ENCODE data around the gene ATG101.

DNA sequence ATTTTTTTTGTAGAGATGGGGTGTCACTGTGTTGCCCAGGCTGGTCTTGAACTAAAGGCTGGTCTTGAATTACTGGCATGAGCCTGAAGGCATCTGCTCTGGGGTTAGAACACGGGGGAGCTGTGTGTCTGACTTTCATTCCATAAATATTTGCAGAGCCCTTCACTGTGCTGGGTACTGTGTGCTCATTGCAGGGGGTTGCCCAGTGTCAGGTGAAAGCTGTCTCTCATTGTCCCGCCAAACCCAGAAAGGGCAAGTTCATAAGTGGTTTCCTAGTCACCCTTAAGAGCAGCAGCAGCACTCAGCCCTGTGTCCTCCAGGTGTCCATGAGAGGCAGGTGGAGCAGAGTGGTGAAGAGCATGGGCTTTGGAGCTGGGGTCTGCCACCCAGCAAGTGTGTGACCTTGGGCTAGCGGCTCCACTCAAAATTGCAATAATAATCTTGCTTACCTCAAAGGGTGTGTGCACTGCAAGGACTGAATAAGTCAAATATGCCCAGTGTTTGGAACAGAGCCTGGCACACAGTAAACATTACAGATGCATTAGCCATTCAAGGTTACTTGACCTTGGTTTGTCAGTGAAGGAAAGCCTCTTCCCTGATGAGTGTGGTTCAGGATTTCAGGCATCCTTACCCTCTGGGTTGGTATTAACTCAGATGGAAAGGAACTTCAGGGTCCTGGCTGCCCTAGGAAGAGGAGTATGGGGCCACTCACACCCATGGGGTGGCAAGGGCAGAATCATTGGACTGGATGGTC is 5.4 kb downstream of the ATG101 start:
- no peak for TF ChIP-seq PHF8 (conservative IDR thresholded peaks at IDR 0.05; ENCODE audit: low read depth, low read length)
- no peak for TF ChIP-seq POLR2A (IDR thresholded peaks at IDR 0.05; ENCODE audit: control extremely low read depth in 1 of 2, low read depth in 2 of 2, low read length in 2 of 2)

Data from H1 (cell line).